GM21576 (cell line): ENCODE data around the gene RGS9.
"Not testable (repeated sequence)": the region's sequence is repeated elsewhere in the genome, so short reads cannot be mapped to it uniquely, and the experiment has no call there.

Experiments used
- ATAC-seq: cut with Tn5 transposase; IDR thresholded peaks from one replicate; pipeline ENCODE4 v1.9.1; 2021; ENCODE audit warnings: mild to moderate bottlenecking, moderate library complexity; ENCODE audit not compliant: unreplicated experiment

The RGS9 gene

GRCh38 chr17:65204001-65204400 lies 66.8 kb downstream of the RGS9 start:
- ATAC-seq, result no peak

- ATAC-seq, result no peak
These were observed 68.5 kb downstream of the RGS9 start for GRCh38 chr17:65205655-65206054.

- ATAC-seq, result not testable (repeated sequence)
These were observed 70.3 kb downstream of the RGS9 start for GRCh38 chr17:65207448-65207847.

GRCh38 chr17:65208717-65209116 lies 71.5 kb downstream of the RGS9 start:
- ATAC-seq, result no peak

GRCh38 chr17:65218261-65218660 lies 81.1 kb downstream of the RGS9 start:
- ATAC-seq, result no peak

- no peak for ATAC-seq
These were observed 82.0 kb downstream of the RGS9 start for GRCh38 chr17:65219124-65219523.

- ATAC-seq, result no peak
These were observed 82.5 kb downstream of the RGS9 start for GRCh38 chr17:65219707-65220106.

- ATAC-seq, result no peak
These were observed 83.6 kb downstream of the RGS9 start for GRCh38 chr17:65220732-65221131.

- ATAC-seq, result no peak
These were observed 85.1 kb downstream of the RGS9 start for GRCh38 chr17:65222214-65222738.

GRCh38 chr17:65225061-65225460 lies 87.9 kb downstream of the RGS9 start:
- ATAC-seq, result no peak

- ATAC-seq, result no peak
These were observed 89.1 kb downstream of the RGS9 start for GRCh38 chr17:65226227-65226626.

- ATAC-seq, result no peak
These were observed 90.5 kb downstream of the RGS9 start for GRCh38 chr17:65227637-65228036.

- no peak for ATAC-seq
These were observed 91.1 kb downstream of the RGS9 start for GRCh38 chr17:65228287-65228686.

- ATAC-seq, result no peak
These were observed 91.8 kb downstream of the RGS9 start for GRCh38 chr17:65228734-65229620.

GRCh38 chr17:65229621-65229995 lies 92.4 kb downstream of the RGS9 start:
- ATAC-seq, result no peak

GRCh38 chr17:65230040-65230439 lies 92.9 kb downstream of the RGS9 start:
- no peak for ATAC-seq

GRCh38 chr17:65231086-65231485 lies 93.9 kb downstream of the RGS9 start:
- ATAC-seq, result no peak

- ATAC-seq, result no peak
These were observed 94.6 kb downstream of the RGS9 start for GRCh38 chr17:65231662-65232335.

GRCh38 chr17:65235284-65235683 lies 98.1 kb downstream of the RGS9 start:
- ATAC-seq, result no peak

- ATAC-seq, result no peak
These were observed 99.2 kb downstream of the RGS9 start for GRCh38 chr17:65236321-65236720.

GRCh38 chr17:65243838-65244625 lies 106.9 kb downstream of the RGS9 start:
- ATAC-seq, result no peak
